ENCODE results near the gene EARS2.
"Not testable (repeated sequence)": the region's sequence is repeated elsewhere in the genome, so short reads cannot be mapped to it uniquely, and the experiment has no call there.

EARS2 gene

GRCh38 chr16:23505671-23506605, 51.2 kb downstream of the EARS2 start:
- DNase-seq = no peak

GRCh38 chr16:23505180-23505665, 51.9 kb downstream of the EARS2 start:
- no peak for DNase-seq

- DNase-seq = peak; percentile 84
Measured at GRCh38 chr16:23504453-23505179, 52.5 kb downstream of the EARS2 start.

GRCh38 chr16:23504076-23504452, 53.1 kb downstream of the EARS2 start:
- DNase-seq = peak; percentile 31

- DNase-seq = no peak
Measured at GRCh38 chr16:23502466-23502865, 54.7 kb downstream of the EARS2 start.

- no peak for DNase-seq
Measured at GRCh38 chr16:23501291-23501690, 55.9 kb downstream of the EARS2 start.

- no peak for DNase-seq
Measured at GRCh38 chr16:23500862-23501225, 56.3 kb downstream of the EARS2 start.

- no peak for DNase-seq
Measured at GRCh38 chr16:23500212-23500861, 56.8 kb downstream of the EARS2 start.

GRCh38 chr16:23499801-23500200, 57.3 kb downstream of the EARS2 start:
- DNase-seq = no peak

GRCh38 chr16:23498863-23499262, 58.3 kb downstream of the EARS2 start:
- DNase-seq = no peak

- DNase-seq = no peak
Measured at GRCh38 chr16:23497543-23497868, 59.6 kb downstream of the EARS2 start.

- peak; percentile 24 for DNase-seq
Measured at GRCh38 chr16:23496821-23497542, 60.2 kb downstream of the EARS2 start.

GRCh38 chr16:23495671-23496070, 61.5 kb downstream of the EARS2 start:
- no peak for DNase-seq

GRCh38 chr16:23494188-23494587, 63.0 kb downstream of the EARS2 start:
- DNase-seq = no peak

GRCh38 chr16:23491490-23492391, 65.4 kb downstream of the EARS2 start:
- peak; percentile 35 for DNase-seq

- DNase-seq = no peak
Measured at GRCh38 chr16:23486480-23486879, 70.7 kb downstream of the EARS2 start.

- DNase-seq = no peak
Measured at GRCh38 chr16:23485841-23486240, 71.3 kb downstream of the EARS2 start.

- no peak for DNase-seq
Measured at GRCh38 chr16:23485257-23485614, 71.9 kb downstream of the EARS2 start.

GRCh38 chr16:23484510-23485256, 72.5 kb downstream of the EARS2 start:
- no peak for DNase-seq

- DNase-seq = not testable (repeated sequence)
Measured at GRCh38 chr16:23483492-23483891, 73.7 kb downstream of the EARS2 start.

- no peak for DNase-seq
Measured at GRCh38 chr16:23482778-23483177, 74.4 kb downstream of the EARS2 start.
